ENCODE measurements around the gene COX18. TPM values are rescaled to one million over a fixed set of nuclear protein-coding genes. Genes with fewer than 3 reads are reported as not detected.

The COX18 gene
- total RNA-seq, 2 experiments from 2014 or later = 13.2 to 15.5 TPM

Other genes starting within 250 kb of the COX18 start
- 10 to 100 TPM; 50.6 to 57.5 TPM for gene ANKRD17, start 189.1 kb upstream of the COX18 start, total RNA-seq